CMK (cell line): ENCODE measurements around the gene FOXO1.

Source experiments
- DNase-seq: peaks from one replicate; pipeline ENCODE4 v3.0.0-alpha.2; 2010; ENCODE audit warnings: low read depth

FOXO1 gene

DNA sequence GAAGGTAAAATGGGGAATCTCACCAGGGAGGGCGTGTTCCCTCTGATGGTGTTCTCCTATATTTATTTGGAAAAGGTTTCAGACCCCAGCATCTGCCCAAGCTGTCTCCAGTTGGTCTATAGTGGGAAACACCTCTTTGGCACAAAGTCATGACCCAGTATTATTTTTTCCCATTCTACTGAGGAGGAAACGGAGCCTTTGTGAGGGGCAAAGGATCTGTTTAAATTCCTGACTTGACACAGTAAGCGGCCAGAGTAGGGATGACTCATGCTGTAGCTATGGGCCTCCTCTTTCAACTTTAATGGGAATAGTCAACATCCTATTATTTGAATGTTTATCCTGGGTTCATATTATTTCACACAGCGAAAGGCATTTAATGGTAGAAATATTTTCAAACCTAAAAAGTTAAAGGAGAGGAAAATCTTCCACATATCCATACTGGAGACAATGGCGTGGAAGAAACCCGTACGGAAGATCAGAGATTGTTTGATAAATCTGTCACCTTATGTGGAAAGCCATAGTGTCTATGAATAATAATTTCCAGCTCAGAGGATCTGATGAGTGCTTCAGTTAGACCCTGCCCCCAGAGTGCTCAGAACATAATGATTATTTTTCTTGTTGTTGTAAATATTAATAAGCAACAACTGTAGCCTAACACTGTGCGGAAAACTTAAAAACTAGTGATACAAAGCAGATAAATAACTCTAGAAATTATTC is 126.0 kb downstream of the FOXO1 start:
- no peak for DNase-seq

GRCh38 chr13:40539576-40540327 is 126.7 kb downstream of the FOXO1 start:
- no peak for DNase-seq

DNA sequence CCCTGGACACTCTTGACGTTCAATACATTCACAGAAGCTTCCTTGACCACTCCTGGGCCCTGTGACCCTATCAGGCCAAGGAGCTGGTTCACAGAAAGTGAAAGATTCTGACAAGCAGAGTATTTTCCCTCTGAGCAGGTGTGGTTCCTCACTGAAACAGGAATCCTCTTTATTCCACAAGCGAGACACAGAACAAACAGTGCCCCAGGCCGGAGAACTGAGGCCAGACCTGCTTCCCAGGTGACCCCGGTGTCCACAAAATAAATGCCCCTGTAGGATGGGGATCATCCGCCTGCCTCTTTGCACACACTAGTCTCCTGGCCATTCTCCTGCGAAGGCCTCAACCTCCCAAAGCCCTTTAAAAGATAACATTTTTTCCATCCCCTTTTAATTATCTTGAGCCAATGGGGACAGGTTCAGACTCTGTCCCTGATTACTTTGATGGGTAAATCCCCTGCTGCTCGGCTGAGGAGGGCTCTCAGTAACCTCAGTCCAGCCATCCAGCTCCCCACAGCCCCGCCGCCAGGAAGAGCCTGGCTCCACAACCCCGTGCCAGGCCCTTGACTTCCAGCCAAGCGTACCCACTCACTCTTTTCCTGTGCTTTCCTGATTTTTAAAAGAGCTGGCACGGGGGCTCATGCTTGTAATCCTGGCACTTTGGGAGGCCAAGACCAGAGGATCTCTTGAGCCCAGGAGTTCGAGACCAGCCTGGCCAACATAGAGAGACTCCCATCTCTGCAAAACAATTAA is 129.1 kb downstream of the FOXO1 start:
- DNase-seq = no peak

DNA sequence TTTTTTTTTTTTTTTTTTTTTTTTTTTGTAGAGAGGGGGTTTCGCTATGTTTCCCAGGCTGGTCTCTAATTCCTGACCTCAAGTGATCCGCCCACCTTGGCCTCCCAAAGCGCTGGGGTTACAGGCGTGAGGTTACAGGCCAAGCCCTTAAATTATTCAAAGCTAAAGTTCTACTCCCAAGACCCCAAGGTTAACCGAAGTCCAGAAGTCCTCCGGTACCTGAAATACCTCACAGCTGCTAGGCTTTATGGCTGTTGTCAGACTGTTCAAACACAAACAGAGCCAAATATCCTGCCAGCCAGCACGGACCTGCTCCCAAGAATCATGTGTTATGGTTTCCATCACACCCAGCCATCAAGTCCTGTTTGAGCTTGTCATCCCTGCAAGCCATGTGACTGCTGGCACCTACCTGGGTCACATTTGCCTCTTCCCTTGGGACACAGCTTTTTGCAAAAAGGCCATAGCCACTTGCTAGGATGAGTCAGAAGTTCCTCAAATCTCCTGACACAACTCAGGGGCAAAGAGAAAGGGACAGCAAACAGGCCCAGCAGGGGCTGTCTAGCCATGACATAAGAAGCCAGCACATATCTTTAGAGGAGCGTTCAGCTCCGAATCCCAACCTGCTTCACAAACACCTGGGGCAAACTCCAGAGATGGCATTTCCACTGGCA is 129.9 kb downstream of the FOXO1 start:
- DNase-seq = no peak

GRCh38 chr13:40535345-40535836 is 131.1 kb downstream of the FOXO1 start:
- no peak for DNase-seq

GRCh38 chr13:40534456-40534855 is 132.0 kb downstream of the FOXO1 start:
- DNase-seq = no peak

DNA sequence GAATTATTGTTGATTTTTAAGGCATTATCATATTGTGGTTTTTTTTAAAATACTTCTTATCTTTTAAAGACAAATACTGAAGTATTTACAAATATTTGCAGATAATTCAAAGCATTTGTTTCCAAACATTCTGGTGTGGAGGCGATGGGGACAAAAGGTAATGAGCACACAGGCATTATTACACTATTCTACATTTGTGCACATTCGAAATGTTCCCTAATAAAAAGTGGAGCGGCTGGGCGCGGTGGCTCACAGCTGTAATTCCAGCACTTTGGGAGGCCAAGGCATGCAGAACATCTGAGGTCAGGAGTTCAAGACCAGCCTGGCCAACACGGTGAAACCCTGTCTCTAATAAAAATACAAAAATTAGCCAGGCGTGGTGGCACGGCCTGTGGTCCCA is 133.4 kb downstream of the FOXO1 start:
- no peak for DNase-seq

GRCh38 chr13:40530961-40531360 is 135.5 kb downstream of the FOXO1 start:
- no peak for DNase-seq

GRCh38 chr13:40528881-40529280 is 137.6 kb downstream of the FOXO1 start:
- no peak for DNase-seq

- DNase-seq = no peak
These were observed 138.5 kb downstream of the FOXO1 start for GRCh38 chr13:40527914-40528313.

- DNase-seq = no peak
These were observed 144.2 kb downstream of the FOXO1 start for GRCh38 chr13:40522282-40522681.

- no peak for DNase-seq
These were observed 145.5 kb downstream of the FOXO1 start for GRCh38 chr13:40520916-40521315.

- DNase-seq = no peak
These were observed 146.8 kb downstream of the FOXO1 start for GRCh38 chr13:40519637-40520036.

DNA sequence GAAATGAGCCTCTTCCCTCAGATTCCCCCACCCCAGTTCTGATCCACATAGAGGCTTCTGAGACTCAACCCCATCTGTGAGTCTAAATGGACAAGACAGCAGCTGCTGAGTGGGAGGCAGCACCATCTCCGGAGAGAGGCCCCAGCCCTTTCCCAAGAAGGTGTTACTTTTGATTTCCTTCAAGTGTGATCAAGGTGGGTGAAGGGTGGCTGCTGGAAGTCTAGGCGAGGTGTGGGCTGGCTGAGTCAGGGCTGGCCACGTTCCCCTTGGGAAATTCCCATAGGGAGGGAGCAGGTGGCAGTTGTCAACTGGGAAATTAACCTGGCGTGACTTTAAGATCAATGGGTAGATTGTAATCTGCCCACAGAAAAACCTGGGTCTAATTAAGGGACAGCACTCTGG is 148.0 kb downstream of the FOXO1 start:
- no peak for DNase-seq

DNA sequence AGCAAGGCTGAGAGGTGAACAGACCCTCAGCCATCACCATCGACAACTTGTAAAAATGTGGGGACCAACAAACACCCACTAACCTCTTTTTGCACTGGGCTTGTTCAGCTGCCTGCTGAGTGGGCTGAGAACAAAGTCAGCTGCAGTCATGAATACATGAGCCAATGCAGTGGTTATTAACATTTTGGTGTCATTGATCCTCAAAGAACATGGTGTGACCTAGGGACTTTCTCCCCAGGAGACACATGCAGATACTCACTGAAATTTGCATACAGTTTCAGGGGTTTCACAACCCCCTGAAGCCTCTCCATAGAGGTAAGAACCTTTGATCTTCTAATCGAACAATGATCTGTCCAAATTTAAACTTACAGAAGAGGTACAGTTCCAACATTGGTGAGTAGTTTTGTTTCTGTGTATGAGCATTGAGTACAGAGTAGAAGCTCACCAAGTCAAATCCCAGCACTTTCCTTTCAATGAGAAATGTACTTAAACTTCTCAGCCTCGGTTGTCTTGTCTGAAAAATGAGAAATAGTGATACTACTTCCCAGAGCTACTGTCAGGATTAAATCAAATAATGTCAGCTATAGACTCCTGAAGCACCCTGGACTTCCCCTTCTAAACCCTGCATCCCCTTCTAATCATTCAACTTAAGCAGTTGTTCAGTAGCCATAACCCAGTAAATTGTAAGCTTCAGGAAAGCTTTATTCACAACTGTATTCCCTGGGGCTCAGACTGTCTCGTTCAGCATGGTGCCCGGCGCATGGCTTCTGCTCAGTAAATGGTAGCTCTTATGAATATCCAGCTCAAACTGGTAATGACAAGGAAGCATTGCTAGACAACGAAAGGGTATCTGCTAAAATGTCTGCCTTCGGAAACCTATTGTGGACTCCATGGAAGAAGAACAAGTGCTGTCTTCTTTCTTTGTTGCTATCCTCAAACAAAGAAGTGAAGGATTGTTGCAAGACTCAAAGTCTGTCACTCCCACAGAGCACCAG is 148.7 kb downstream of the FOXO1 start:
- DNase-seq = no peak

GRCh38 chr13:40515702-40516101 is 150.7 kb downstream of the FOXO1 start:
- DNase-seq = no peak

DNA sequence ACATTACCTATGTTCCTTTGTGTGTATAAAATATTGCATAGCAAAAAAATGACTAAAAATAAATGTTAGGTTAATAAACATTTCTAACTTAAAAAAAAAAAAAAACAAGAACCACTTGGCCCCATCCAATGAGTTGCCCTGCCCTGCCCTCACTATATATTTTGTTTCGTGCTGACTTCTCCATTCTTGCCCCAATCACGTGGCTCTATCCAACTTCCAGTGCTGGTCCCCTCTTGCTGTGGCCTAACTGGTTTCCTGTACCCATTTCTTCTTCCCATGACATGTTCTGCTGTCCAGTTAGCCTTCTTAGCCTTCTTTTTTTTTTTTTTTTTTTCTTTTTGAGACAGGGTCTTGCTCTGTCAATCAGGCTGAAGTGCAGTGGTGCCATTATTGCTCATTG is 151.6 kb downstream of the FOXO1 start:
- DNase-seq = no peak

GRCh38 chr13:40509876-40510275 is 156.6 kb downstream of the FOXO1 start:
- DNase-seq = no peak

DNA sequence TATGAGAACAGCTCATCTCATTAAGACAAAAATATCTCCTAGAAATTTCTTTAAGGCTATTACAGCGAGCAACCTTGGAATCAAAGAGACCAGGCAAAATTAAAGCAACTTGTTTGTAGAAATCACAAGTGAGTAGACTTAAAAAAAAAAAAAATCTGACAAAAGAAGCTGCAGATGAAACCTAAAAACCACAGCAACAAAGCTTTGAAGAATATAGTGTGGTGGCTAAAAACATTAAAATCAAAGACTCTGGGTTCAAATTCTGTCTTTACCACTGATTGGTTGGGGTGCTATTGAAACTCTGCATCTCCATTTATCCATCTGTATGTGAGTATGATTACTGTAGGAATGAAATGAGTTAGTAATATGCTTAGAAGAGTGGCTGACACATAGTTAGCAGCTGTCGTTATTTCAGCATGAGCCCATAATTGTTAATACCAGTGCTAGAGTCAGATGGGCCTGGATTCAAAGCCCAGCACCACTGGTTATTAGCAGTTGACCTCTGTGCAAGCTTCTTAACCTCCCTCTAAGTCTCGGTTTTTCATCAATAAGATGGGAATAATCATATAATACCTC is 157.6 kb downstream of the FOXO1 start:
- no peak for DNase-seq

DNA sequence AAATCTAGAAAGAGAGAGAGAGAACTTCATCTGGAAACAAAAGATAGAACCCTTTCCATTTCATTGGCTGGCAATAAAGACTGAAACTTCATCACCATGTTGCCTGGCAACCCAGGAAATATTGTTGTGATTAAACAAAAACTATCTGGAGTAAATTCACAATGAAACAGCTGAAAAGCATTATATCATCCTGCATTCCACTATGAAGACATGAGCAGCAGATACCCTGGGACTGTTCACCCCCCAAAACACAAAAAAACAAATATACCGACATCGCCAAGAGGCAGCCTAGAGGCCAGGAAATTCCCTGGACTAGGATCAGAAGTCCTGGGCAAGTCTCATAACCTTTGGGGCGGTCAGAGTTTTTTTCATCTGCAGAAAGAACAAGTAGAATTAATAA is 158.3 kb downstream of the FOXO1 start:
- no peak for DNase-seq
